T-helper 2 cell treated with Interferon-gamma antibody and Interleukin-4, amounts not matched to agents 5 μg/mL and 100 μg/mL, for 36 hours (primary cell): ENCODE measurements around the gene NUPR1.
"Not testable (repeated sequence)": the region's sequence is repeated elsewhere in the genome, so short reads cannot be mapped to it uniquely, and the experiment has no call there.

Source experiments
- DNase-seq: peaks from one replicate; pipeline ENCODE4 v3.0.0; 2021; ENCODE audit warnings: low spot score
- H3K27ac Mint-ChIP-seq: one replicate; pipeline ENCODE4 v1.8.0; 2021; ENCODE audit warnings: mild to moderate bottlenecking, mixed read lengths
- H3K27me3 Mint-ChIP-seq: one replicate; pipeline ENCODE4 v1.8.0; 2021; ENCODE audit warnings: low read depth, mixed read lengths
- H3K36me3 Mint-ChIP-seq: one replicate; pipeline ENCODE4 v1.8.0; 2021; ENCODE audit warnings: low read depth, mixed read lengths
- H3K4me1 Mint-ChIP-seq: one replicate; pipeline ENCODE4 v1.8.0; 2021; ENCODE audit warnings: low read depth, mixed read lengths
- H3K4me3 Mint-ChIP-seq: one replicate; pipeline ENCODE4 v1.8.0; 2022; ENCODE audit warnings: mild to moderate bottlenecking, moderate library complexity, mixed read lengths
- H3K9me3 Mint-ChIP-seq: one replicate; pipeline ENCODE4 v1.8.0; 2021; ENCODE audit warnings: mixed read lengths

Gene NUPR1

DNA sequence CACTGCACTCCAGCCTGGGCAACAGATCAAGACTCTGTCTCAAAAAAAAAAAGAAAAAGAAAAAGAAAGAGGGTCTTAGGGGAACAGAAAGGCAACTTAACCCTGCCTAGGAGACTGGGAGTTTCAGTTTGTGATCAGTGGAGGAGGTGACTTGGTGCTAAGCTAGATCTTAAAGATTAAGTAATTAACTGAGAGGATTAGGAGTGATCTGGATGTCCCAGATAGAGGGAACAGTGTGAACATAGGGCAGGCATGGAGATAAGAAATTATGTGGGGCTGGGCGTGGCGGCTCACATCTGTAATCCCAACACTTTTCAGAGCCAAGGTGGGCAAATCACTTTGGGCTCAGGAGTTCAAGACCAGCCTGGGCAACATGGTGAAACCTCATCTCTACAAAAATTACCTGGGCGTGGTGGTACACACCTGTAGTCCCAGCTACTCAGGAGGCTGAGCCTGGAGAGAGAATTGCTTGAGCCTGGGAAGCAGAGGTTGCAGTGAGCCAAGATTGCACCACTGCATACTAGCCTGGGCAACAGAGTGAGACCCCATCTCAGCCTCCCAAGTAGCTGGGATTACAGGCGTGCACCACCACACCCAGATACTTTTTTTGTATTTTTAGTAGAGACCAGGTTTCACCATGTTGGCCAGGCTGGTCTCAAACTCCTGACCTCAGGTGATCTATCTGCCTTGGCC is 27.6 kb upstream of the NUPR1 start:
- DNase-seq, H3K27me3 Mint-ChIP-seq, H3K27ac Mint-ChIP-seq, H3K4me1 Mint-ChIP-seq, H3K4me3 Mint-ChIP-seq: not testable (repeated sequence)
- Mint-ChIP-seq H3K36me3 (peaks cover 25% of the 10 kb centered on the region), H3K9me3 (peaks cover 18% of the 10 kb centered on the region)

DNA sequence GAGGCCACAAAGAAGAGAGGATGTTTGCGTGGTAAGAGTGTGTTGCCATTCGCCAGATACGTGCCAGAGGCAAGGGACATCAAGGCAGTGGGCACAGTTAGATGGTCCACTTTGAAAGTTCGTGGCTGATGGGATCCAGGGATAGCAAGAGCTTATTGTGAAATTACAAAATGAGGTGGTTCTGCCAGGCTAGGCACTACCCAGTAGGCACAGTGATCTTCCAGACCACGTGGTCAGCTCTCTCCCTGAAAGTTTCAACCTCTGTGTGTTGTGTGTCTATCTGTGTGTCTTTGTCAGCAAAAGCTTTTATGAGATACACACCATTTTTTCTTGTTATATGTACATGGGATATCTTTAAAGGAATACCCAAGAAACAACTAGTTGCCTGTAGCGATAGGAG is 24.4 kb upstream of the NUPR1 start:
- Mint-ChIP-seq H3K4me1 (peaks cover 9% of the 10 kb centered on the region), H3K4me3 (no peak overlapping the region), H3K27ac (no peak overlapping the region), H3K36me3 (peaks cover 41% of the 10 kb centered on the region), H3K27me3 (no peaks in the 10 kb centered on the region), H3K9me3 (peaks cover 18% of the 10 kb centered on the region)
- DNase-seq: no peak

GRCh38 chr16:28562199-28562598 is 23.4 kb upstream of the NUPR1 start:
- DNase-seq: no peak
- Mint-ChIP-seq H3K36me3 (peaks cover 41% of the 10 kb centered on the region), H3K9me3 (peaks cover 12% of the 10 kb centered on the region), H3K27ac (no peak overlapping the region), H3K27me3 (no peaks in the 10 kb centered on the region), H3K4me3 (no peak overlapping the region), H3K4me1 (peaks cover 9% of the 10 kb centered on the region)

- H3K27me3 Mint-ChIP-seq: no peaks in the 10 kb centered on the region
- no peak overlapping the region for H3K27ac Mint-ChIP-seq
- H3K4me3 Mint-ChIP-seq: no peak overlapping the region
- H3K4me1 Mint-ChIP-seq: peaks cover 9% of the 10 kb centered on the region
- peaks cover 10% of the 10 kb centered on the region for H3K9me3 Mint-ChIP-seq
- H3K36me3 Mint-ChIP-seq: peaks cover 43% of the 10 kb centered on the region
- DNase-seq: no peak
These were observed 22.9 kb upstream of the NUPR1 start for GRCh38 chr16:28561557-28562187.

DNA sequence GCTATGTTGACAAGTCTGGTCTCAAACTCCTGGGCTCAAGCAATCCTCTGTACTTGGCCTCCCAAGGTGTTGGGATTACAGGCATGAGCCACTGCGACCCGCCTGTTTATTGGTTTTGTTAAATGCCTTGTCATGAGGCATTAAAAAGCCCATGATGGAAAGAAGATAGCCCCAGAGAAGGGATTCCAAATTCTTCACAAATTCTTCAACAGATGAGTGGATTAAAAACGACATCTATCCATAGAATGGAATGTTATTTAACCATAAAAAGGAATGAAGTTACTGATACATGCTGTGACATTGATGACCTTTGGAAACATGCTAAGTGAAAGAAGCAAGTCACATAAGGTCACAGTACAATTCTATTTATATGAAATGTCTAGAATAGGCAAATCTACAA is 19.7 kb upstream of the NUPR1 start:
- H3K27ac Mint-ChIP-seq: no peak overlapping the region
- H3K9me3 Mint-ChIP-seq: no peaks in the 10 kb centered on the region
- no peaks in the 10 kb centered on the region for H3K27me3 Mint-ChIP-seq
- no peak for DNase-seq
- no peak overlapping the region for H3K4me3 Mint-ChIP-seq
- H3K36me3 Mint-ChIP-seq: peaks cover 33% of the 10 kb centered on the region
- peaks cover 18% of the 10 kb centered on the region for H3K4me1 Mint-ChIP-seq

DNA sequence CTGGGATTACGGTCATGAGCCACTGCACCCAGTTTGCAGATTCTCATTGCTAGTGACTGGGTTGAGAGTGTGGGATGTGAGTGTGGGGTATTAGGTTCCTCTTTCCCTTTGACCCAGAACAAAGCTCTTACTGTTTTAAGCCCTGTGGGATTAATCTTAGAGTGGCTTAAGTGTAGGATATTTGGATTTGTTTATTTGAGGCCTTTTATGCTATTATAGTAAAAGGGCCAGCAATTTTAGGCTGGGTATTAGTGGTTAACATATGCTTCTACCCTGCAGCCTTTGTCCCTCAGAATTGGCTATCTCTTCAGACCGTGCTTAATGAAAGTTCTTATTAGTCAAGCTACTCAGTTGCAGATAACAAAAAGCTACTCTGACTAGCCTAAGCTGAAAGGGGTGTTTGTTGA is 18.1 kb upstream of the NUPR1 start:
- no peak overlapping the region for H3K4me3 Mint-ChIP-seq
- no peaks in the 10 kb centered on the region for H3K9me3 Mint-ChIP-seq
- no peaks in the 10 kb centered on the region for H3K27me3 Mint-ChIP-seq
- no peak overlapping the region for H3K27ac Mint-ChIP-seq
- no peak for DNase-seq
- H3K36me3 Mint-ChIP-seq: peaks cover 33% of the 10 kb centered on the region
- H3K4me1 Mint-ChIP-seq: peaks cover 12% of the 10 kb centered on the region

DNA sequence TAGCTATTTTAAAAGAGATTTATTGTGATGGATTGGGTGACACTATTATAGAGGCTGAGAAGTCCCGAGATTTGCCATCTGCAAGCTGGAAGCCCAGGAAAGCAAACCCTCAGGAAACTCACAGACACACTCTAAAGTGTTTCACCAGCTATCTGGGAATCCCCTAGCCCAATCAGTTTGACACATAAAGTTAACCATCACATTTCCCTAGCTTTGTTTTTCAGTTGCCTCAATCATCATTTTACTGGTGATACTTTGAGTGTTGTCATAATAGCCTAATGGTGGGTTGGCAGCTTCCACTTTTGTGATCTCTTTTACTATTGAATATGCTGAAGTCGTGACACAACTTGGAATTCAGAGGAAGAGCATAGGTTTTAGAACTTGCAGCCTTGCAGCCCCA is 16.8 kb upstream of the NUPR1 start:
- Mint-ChIP-seq H3K9me3 (no peaks in the 10 kb centered on the region), H3K27ac (no peak overlapping the region), H3K4me1 (peaks cover 10% of the 10 kb centered on the region), H3K36me3 (peaks cover 31% of the 10 kb centered on the region), H3K4me3 (no peak overlapping the region), H3K27me3 (no peaks in the 10 kb centered on the region)
- DNase-seq: peak; percentile 8

DNA sequence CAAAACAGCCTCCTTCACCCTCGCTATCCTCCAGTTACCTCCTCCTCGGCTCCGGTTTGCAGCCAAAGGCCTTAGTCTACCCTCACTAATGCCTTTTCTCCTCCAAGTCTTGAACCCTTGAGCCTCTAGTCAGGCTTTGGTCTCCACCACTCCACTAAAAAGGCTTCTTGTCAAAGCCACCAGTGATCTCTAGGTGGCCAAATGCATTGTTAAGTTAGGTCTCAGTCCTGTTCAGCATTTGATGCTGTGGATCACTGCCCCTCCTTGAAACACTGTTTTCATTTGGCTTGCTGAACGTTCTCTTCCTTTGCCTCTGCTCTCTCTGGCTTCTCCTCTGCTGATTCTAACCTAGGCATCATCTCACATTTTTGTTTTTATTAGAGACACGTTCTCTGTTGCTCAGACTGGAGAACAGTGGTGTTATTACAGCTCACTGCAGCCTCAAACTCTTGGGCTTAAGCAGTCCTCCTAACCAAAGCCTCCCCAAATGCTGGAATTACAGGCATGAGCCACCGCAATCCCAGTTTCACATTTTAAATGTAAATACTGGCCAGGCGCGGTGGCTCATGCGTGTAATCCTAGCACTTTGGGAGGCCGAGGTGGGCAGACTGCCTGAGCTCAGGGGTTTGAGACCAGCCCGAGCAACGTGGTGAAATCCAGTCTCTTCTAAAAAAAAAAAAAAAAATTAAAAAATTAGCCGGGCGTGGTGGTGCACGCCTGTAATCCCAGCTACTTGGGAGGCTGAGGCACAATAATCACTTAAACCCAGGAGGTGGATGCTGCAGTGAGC is 16.1 kb upstream of the NUPR1 start:
- Mint-ChIP-seq H3K4me1 (peaks cover 9% of the 10 kb centered on the region), H3K27me3 (no peaks in the 10 kb centered on the region), H3K36me3 (peaks cover 29% of the 10 kb centered on the region), H3K27ac (peak overlapping the region; percentile 79), H3K9me3 (no peaks in the 10 kb centered on the region), H3K4me3 (peak overlapping the region; percentile 88)
- no peak for DNase-seq

DNA sequence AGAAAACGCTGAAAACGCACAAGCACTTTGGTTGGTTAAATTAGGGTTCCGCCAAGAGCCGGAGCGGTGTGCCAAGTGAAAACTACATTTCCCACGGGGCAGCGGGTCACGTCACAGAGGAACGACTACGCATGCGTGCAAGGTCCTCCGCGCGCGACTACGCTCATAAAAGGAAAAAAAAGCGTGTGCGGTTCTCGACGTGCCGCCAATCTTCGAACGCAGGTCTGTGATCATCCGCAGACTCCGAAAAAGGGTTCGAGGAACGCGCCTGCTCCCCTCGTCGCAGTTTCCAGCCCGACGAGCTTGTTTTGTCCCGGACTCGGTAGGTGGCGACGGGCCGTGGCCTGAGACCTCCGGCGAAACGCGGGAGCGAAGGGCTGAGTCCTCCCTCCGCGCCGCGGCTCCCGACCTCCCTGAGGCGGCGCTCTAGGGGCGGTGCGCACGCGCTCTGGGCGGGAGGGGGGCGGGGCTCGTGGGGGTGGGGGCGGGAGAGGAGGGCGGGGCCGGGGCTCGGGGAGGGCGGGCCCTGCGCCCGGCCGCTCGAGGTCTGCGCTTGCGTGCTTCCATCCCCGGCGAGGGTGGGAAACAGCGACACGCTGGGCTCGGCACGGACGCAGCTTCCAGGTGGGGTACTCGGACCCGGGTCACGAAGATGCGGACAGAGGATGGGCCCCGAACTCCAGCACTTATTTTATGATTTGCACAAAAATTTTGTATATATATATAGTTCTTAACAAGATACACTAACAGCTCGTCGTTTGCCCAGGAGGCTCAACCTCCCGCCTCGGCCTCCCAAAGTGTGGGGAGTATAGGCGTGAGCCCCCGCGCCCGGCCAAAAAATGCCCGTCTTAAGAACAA is 15.2 kb upstream of the NUPR1 start, which contains the start of gene SGF29:
TSS of gene SGF29 (plus strand) at position 145 of the 858 bp plus-strand sequence. CDS start 27,150 bp downstream, outside the sequence.
- peak; percentile 88 for DNase-seq
- peaks cover 21% of the 10 kb centered on the region for H3K36me3 Mint-ChIP-seq
- H3K9me3 Mint-ChIP-seq: no peaks in the 10 kb centered on the region
- no peaks in the 10 kb centered on the region for H3K27me3 Mint-ChIP-seq
- peak within 1 kb of the TSS; percentile 97 for H3K27ac Mint-ChIP-seq
- peak within 1 kb of the TSS; percentile 94 for H3K4me3 Mint-ChIP-seq
- H3K4me1 Mint-ChIP-seq: peaks cover 12% of the 10 kb centered on the region

DNA sequence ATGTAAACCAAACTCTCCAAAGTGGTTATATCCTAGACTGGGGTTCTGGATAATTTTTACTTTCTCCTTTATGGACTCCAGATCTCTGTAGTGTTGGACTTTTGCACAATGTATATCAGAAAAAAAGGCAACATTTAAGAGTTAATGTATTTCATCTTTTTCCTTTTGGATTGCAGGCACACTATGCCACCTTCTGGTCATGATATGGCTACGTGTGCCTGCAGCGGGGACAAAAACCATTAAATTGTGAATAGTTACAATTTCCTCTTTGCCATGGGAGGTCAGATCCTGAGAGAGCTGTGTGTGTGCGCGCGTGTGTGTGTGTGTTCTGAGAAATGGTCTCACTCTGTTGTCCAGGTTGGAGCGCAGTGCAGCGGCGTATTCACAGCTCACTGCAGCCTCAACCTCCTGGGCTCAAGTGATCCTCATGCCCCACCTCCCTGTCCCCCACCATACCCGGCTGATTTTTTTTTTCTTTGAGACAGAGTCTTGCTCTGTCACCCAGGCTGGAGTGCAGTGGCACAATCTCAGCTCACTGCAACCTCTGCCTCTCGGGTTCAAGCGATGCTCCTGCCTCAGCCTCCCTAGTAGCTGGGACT is 10.6 kb upstream of the NUPR1 start:
- Mint-ChIP-seq H3K36me3 (no peaks in the 10 kb centered on the region), H3K4me1 (peaks cover 4% of the 10 kb centered on the region), H3K27me3 (peaks cover 3% of the 10 kb centered on the region), H3K9me3 (no peaks in the 10 kb centered on the region), H3K27ac (peak overlapping the region; percentile 44), H3K4me3 (no peak overlapping the region)
- no peak for DNase-seq

GRCh38 chr16:28548306-28548802 is 9.6 kb upstream of the NUPR1 start:
- no peaks in the 10 kb centered on the region for H3K36me3 Mint-ChIP-seq
- H3K4me3 Mint-ChIP-seq: no peak overlapping the region
- H3K9me3 Mint-ChIP-seq: no peaks in the 10 kb centered on the region

GRCh38 chr16:28546626-28547025 is 7.9 kb upstream of the NUPR1 start:
- Mint-ChIP-seq H3K36me3 (no peaks in the 10 kb centered on the region), H3K9me3 (no peaks in the 10 kb centered on the region), H3K27me3 (peaks cover 3% of the 10 kb centered on the region), H3K4me1 (peaks cover 5% of the 10 kb centered on the region), H3K27ac (no peak overlapping the region), H3K4me3 (no peak overlapping the region)
- no peak for DNase-seq

More at GRCh38 chr16:28548306-28548802, 9.6 kb upstream of the NUPR1 start:
- Mint-ChIP-seq H3K27ac (no peak overlapping the region), H3K27me3 (peaks cover 3% of the 10 kb centered on the region), H3K4me1 (peaks cover 3% of the 10 kb centered on the region)
- no peak for DNase-seq

DNA sequence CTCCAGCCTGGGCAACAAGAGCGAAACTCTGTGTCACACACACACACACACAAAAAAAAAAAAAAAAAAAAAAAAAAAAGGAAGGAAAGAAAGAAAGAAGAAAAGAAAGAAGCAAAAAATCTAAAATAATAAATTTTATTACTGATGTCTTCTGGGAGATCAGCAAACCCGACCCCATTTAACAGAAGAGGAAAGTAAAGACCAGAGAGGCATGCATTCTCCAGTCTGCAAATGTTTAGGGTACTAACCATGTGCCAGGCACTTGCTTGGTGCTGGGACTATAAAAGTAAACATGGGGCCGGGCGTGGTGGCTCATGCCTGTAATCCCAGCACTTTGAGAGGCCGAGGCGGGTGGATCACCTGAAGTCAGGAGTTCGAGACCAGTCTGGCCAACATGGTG is 7.2 kb upstream of the NUPR1 start:
- H3K4me3 Mint-ChIP-seq, H3K36me3 Mint-ChIP-seq, DNase-seq, H3K27me3 Mint-ChIP-seq, H3K4me1 Mint-ChIP-seq, H3K27ac Mint-ChIP-seq, H3K9me3 Mint-ChIP-seq: not testable (repeated sequence)
